Neutrophil (primary cell): ENCODE data around the gene AGAP1.

Source experiments
- H3K27ac ChIP-seq: fragments of 200-600 bp; sonication (generic); 2 replicates; pipeline ENCODE4 v1.5.1; 2016; ENCODE audit warnings: mild to moderate bottlenecking, moderate library complexity
- H3K27me3 ChIP-seq: fragments of 200-600 bp; sonication (generic); 2 replicates; pipeline ENCODE4 v1.6.0; 2016; ENCODE audit warnings: mild to moderate bottlenecking
- H3K36me3 ChIP-seq: fragments of 200-600 bp; sonication (generic); 2 replicates; pipeline ENCODE4 v1.5.1; 2017
- H3K4me1 ChIP-seq, 2 experiments: fragments of 200-600 bp in 1 of 2; sonication (generic) in 1 of 2; 1 replicate in 1 of 2; 2 replicates in 1 of 2; pipeline versions ENCODE4 v1.5.1 to v1.6.1; 2013 to 2016; ENCODE audit warnings: low read depth in 1 of 2, low read length in 1 of 2, mild to moderate bottlenecking in 1 of 2, moderate library complexity in 1 of 2; ENCODE audit not compliant: control insufficient read depth in 1 of 2, insufficient read depth in 1 of 2
- H3K4me3 ChIP-seq, 2 experiments: fragments of 200-600 bp in 1 of 2; sonication (generic) in 1 of 2; 1 replicate in 1 of 2; 2 replicates in 1 of 2; pipeline ENCODE4 v1.5.1; 2013 to 2016; ENCODE audit warnings: low read depth in 1 of 2, low read length in 1 of 2, mild to moderate bottlenecking in 1 of 2, moderate library complexity in 1 of 2
- H3K9me3 ChIP-seq: fragments of 200-600 bp; sonication (generic); 2 replicates; pipeline ENCODE4 v1.5.1; 2016
- CTCF ChIP-seq: fragments of 200-600 bp; sonication (generic); IDR thresholded peaks from 2 replicates; pipeline ENCODE4 v1.5.1; 2016; ENCODE audit warnings: antibody characterized with exemption

AGAP1 gene

DNA sequence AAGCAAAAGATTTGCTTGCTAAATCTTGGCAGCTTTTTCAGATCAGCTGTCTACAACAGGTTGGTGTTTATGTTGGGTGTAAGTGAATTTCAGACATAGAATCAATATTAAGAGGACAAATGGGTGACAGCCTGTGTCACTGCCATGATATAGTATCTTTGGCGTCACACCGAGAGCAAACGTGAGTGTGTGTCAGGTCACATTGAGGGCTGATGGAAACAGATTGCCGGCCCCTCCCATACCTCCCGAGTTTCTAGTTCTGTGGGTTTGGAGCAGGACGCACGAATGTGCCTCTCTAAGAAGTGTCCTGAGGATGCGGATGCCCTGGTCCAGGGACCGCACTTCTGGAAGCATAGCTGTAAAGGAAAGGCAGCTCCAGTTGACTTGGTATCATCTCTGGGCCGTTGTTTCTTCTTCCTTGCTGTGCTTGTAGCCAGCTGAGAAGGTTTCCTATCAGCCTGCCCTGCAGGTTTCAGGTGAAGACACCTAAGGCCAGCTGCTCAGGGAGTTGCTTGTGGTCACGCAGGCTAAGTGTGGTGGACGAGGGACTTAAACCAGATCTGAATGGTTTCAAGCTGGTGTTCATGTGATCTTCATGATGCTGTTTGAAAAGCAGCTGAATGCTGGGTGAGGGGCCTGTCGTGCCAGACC lies 6.4 kb downstream of the AGAP1 start:
- Histone ChIP-seq H3K4me1 (no peaks in the 10 kb centered on the region), H3K4me3 (no peak overlapping the region), H3K9me3 (no peaks in the 10 kb centered on the region), H3K27me3 (peaks cover 98% of the 10 kb centered on the region), H3K36me3 (no peaks in the 10 kb centered on the region), H3K27ac (no peak overlapping the region)
- no peak for TF ChIP-seq CTCF

DNA sequence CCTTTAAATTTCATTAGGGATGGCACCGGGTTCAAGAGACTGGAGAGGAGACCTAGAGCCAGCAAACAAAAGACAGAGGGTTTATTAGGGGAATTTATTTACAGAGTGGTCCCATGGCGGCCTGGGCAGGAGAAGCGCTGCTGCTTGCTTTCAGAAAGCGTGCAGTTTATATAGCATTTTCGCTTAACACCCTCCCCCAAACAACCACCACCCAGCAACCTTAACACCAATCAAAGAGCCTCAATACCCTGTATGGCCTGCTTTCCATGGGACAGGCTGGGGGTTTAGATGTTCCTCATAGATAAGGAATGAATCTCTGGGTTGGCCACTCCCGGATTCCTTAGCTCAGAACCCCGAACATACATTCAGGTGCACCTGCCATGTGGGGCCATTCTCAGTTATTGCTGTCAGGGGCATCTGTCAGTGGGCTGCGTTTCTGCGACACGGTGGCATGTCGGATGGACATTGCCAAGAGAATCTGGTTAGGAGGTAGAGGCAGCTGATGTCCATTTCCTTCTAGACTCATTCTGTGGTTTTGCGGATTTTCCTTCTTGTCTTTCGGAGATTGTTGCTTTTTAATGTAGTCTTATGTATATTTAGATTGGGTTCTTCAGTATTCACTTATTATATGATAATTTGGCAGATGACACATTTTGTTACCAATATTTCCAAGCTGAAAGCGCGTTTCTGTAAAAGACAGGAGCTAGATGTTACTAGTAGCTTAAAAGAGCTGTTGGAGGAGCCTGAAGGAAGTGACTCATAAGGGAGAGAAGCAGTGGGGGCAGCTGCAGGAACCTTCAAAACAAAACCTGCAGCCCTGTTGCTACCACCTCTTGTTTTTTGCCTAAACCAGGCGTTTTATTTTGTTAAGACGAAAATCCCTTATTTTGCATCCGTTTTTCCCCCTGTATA lies 7.2 kb downstream of the AGAP1 start:
- Histone ChIP-seq H3K4me3 (no peak overlapping the region), H3K27ac (no peak overlapping the region), H3K36me3 (no peaks in the 10 kb centered on the region), H3K9me3 (no peaks in the 10 kb centered on the region), H3K4me1 (no peaks in the 10 kb centered on the region), H3K27me3 (peaks cover 91% of the 10 kb centered on the region)
- TF ChIP-seq CTCF, result no peak

DNA sequence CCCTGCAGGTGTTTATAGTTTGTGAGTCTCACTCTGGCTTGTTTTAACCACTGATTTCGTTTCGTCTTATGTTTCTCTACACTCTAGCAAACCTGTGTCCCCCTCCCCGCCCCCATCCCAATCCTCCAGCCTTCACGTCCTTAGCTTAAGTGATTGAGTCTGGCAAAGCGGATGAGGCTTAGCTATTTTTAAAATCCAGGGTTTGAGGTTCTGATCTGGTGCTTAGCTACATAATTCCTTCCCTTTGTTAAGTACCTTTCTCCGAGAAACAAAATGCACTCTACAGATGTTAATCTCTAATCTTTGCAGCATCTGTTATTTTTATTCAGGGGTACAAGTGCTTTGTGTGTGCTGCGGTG lies 7.8 kb downstream of the AGAP1 start:
- H3K27ac ChIP-seq, result no peak overlapping the region
- no peak for TF ChIP-seq CTCF
- no peaks in the 10 kb centered on the region for H3K36me3 ChIP-seq
- H3K9me3 ChIP-seq, result no peaks in the 10 kb centered on the region
- H3K4me3 ChIP-seq, result no peak overlapping the region
- peaks cover 84% of the 10 kb centered on the region for H3K27me3 ChIP-seq
- H3K4me1 ChIP-seq, result no peaks in the 10 kb centered on the region

GRCh38 chr2:235502336-235502735 lies 8.5 kb downstream of the AGAP1 start:
- Histone ChIP-seq H3K27ac (no peak overlapping the region), H3K27me3 (peaks cover 77% of the 10 kb centered on the region), H3K4me1 (no peaks in the 10 kb centered on the region)

More at GRCh38 chr2:235502336-235502735, 8.5 kb downstream of the AGAP1 start:
- no peak overlapping the region for H3K4me3 ChIP-seq
- no peaks in the 10 kb centered on the region for H3K9me3 ChIP-seq
- no peak for TF ChIP-seq CTCF
- H3K36me3 ChIP-seq, result no peaks in the 10 kb centered on the region
